Epithelial cell of prostate (primary cell): ENCODE data around the gene DIP2C.
"Not testable (repeated sequence)": the region's sequence is repeated elsewhere in the genome, so short reads cannot be mapped to it uniquely, and the experiment has no call there.

ENCODE experiments used
- DNase-seq: peaks from one replicate; pipeline ENCODE4 v3.0.0-alpha.2; 2011; ENCODE audit warnings: low read depth, low spot score
- H3K27ac ChIP-seq: fragments of 450-650 bp; 2 replicates; pipeline ENCODE4 v1.5.1; 2017; ENCODE audit warnings: mild to moderate bottlenecking

Gene DIP2C

DNA sequence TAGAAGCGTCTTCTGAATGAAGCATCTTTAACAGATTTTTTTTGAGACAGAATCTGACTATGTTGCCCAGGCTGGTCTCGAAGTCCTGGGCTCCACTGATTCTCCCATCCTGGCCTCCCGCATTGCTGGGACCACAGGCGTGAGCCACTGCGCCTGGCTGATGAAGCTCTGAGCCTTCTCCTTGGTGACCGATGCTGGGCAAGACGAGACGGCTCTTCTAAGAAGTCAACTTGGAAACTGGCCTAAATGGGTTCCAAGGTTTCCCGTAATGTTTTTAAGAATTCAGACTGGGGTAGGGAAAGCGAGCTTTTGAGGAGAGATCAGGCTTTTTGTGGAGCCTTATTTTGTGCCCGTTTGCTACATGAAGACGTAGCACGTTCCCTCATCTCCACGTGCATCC is 329.7 kb downstream of the DIP2C start:
- no peak for DNase-seq
- no peak overlapping the region for H3K27ac ChIP-seq

GRCh38 chr10:359093-359492 is 330.4 kb downstream of the DIP2C start:
- no peak for DNase-seq
- H3K27ac ChIP-seq = no peak overlapping the region

DNA sequence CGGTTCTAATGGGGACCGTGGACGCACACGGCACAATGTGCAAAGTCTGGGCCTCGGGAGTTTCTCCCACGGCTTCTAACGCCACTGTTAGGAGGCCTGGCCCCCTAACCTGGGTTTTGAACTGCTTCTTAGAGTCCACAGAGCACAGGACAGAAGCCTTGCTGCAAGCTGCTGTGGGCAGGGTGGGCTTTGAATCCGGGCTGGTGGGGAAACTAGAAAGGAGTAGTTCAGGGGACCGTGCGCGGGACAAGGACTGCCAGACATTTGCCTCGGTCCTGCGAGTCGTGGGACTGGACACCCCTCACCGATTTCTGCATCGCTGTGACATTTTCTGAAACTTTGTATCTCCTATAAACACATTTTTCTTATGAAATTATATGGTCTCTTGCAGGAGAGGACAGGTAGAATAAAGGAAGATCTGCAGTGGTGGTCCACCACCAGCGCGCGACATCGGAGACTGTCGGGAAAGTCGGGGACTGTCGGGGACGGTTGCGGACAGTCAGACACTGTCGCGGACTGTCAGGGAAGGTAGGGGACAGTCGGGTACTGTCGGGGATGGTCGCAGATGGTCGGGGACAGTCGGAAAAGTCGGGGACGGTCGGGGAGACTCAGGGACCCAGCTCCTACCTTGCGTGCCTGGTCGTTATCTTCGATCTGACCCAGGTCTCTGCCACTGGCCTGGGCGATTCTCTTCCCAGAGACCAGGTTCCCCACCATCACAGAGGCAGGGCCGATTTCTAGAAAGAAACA is 332.1 kb downstream of the DIP2C start:
- no peak for DNase-seq
- H3K27ac ChIP-seq = no peak overlapping the region

DNA sequence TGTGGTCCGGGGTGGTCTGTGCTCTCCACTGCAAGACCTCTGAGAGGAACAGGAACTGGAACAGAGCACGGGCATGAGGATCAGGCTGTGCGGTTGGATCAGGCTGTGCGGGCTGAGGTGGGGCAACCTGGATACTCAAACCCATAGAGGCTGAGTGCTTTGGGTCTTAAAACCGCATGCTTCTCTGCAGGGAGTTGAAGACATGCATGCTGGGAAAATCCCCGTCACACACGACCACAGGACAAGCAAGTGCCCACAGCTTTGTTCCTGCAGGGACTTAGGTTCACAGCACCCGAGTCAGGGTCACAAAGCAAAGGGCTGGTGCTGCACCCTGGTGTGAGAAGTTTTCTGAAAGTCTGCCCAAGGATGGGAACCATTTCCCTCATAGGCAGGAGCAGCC is 333.0 kb downstream of the DIP2C start:
- no peak for DNase-seq
- no peak overlapping the region for H3K27ac ChIP-seq

GRCh38 chr10:354901-355617 is 334.4 kb downstream of the DIP2C start:
- no peak for DNase-seq
- no peak overlapping the region for H3K27ac ChIP-seq

DNA sequence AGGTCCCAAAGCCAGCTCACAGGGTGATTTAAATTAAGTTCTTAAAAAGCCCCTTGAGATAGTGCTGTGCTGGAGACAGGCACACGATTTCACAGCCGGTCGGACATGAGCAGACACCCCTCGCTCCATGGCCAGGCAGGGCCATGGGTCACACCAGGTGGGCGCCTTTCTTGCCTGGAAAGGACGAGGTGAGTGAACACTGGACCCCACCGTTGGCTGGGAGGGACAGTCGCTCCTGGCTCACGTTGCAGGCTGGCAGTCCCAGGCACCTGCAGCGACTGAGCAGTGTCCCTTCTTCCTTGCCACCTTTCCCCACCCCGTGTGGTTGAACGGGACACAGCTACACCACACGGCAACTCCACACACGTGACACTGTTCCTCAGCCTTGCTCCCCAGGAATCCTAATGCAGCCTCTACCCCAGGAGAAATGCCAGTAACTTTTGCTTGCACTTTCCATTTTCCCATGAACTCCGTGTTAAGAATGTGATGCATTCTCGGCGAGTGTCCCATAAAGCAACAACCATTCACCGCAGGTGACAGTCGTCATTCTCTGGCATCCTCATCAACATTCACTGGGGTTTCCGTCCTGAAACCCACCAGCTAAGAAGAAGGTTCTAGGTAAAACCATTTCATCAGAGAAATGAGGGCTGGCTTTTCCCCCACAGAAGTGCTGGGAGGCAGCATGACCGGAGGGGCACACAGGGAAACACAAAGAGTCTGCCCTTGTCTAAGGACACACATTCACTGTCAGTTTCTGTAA is 336.8 kb downstream of the DIP2C start:
- no peak for DNase-seq
- no peak overlapping the region for H3K27ac ChIP-seq

DNA sequence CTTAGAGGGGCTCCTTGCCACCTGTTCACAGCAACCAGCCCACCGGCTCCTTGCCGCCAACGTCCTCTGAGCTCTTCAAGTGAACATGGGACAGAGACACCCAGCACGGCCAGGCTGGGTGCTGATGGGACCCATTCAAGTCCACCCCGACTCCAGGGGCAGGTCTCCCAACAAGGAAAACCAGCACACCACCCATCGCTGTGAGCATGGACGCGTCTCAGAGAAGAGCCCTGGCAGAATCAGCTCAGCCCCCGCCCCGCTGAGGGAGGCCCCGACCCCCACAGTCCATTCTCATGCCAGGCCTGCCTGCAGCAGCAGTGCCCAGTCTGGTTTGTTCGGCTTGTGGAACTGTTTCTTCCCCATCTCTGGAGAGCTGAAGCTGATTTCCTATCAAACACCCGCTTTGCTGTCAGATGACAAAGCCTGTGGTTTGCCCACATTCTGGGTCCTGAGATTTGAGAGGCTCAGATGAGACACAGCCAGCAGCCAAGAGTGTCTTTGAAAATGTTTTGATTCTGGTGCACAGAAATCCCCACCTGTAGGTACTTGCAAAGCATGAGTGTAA is 337.6 kb downstream of the DIP2C start:
- DNase-seq = no peak
- no peak overlapping the region for H3K27ac ChIP-seq

- no peak overlapping the region for H3K27ac ChIP-seq
- no peak for DNase-seq
Measured at GRCh38 chr10:350981-351501, 338.4 kb downstream of the DIP2C start.

DNA sequence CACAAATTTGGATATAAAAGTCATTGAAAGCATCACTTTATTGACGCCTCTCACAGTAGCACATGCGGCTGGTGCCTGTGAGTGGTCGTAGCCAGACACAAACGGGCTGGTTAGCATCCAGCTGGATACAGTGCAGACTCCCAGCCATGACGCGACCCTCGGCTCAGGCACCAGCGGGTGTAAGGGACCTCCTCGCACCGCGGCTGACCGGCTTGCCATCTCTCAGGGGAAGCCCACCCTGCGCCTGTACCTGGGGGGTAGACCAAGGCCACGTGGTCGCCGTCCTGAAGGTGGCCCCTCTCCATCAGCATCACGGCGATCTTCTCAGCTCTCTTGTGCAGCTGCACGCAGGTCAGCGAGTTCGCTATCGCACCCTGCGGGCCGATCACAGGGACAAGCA is 340.4 kb downstream of the DIP2C start:
- H3K27ac ChIP-seq = no peak overlapping the region
- no peak for DNase-seq

- no peak for DNase-seq
- H3K27ac ChIP-seq = no peak overlapping the region
Measured at GRCh38 chr10:348456-348855, 341.0 kb downstream of the DIP2C start.

- not testable (repeated sequence) for DNase-seq
Measured at GRCh38 chr10:347774-348173, 341.7 kb downstream of the DIP2C start.

GRCh38 chr10:347190-347589 is 342.3 kb downstream of the DIP2C start:
- not testable (repeated sequence) for H3K27ac ChIP-seq, DNase-seq

More at GRCh38 chr10:347774-348173, 341.7 kb downstream of the DIP2C start:
- H3K27ac ChIP-seq = not testable (repeated sequence)

DNA sequence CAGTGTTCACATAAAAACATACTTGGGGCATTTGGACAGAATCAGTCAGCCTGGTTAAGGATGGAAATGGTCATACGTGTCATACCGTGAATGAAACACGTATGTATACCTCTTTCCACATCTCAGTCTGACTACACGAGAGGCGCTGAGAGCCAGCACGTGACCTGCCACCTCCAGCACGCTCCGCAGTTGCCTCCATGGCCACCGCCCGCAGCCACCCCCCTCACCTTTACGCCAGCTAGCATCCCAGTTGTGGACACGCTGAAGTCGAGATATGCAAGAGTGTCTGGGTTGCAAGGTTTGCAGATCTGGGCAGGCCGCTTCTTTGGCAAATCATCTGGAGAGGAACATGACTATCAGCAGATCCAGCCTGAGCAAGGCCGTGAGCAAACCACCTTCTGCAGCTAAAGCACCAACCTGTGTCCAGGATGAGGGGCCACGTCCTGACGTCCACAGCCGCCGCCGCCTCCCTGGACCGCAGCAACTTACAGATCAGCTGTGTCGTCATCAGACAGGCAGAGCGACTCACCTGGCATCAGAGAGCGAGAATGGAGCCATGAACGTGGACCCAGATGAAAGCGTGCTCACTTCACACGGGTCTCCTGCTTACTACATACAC is 344.8 kb downstream of the DIP2C start:
- no peak for DNase-seq

DNA sequence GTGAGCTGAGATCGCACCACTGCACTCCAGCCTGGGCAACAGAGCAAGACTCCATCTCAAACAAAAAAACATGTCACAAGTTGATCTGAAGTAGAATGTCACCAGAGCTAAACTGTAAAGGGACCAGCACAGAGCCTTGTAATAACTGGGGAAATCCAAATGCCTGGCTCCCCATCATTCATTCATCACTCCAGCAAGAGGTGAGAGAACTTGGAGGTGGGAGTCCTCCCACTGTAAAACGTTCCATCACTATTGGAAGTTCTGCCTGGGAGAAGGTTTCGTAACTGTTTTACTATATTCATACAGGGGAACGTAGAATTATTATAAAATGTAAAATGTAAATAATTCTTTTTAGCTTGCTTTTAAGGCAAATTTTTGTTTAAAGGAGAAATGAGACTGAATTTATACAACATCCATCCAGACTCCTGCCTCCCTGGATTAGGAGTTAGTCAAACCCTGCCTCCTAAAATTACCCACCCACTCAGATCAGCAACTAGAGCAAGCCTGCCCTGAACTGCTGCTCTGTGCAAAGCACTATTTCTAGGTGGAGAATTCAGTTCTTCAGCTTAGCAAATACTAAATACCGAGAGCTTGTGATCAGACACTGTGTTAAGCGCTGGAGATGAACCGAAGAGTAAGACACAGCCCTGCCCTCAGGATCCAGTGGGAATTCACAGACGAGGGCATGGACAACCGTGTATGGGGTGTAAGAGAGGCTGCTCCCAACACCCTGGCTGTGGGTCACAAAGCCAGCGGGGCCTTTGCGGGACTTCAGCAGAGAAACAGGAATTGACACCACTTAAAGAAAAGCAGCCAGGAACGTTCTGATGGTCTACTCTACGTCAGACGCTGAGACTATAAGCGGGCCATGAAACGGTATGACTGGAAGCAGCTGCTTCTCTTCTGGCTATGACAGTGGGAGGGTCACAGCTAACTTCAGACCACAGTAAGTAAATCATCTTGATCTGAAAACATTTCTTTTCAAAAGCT is 345.9 kb downstream of the DIP2C start:
- no peak for DNase-seq

More for the DNA sequence above, 344.8 kb downstream of the DIP2C start:
- H3K27ac ChIP-seq = no peak overlapping the region

GRCh38 chr10:341081-341740 is 348.3 kb downstream of the DIP2C start:
- no peak for DNase-seq
- H3K27ac ChIP-seq = no peak overlapping the region

More for the DNA sequence above, 345.9 kb downstream of the DIP2C start:
- no peak overlapping the region for H3K27ac ChIP-seq

GRCh38 chr10:340646-341045 is 348.8 kb downstream of the DIP2C start:
- no peak overlapping the region for H3K27ac ChIP-seq
- DNase-seq = no peak

DNA sequence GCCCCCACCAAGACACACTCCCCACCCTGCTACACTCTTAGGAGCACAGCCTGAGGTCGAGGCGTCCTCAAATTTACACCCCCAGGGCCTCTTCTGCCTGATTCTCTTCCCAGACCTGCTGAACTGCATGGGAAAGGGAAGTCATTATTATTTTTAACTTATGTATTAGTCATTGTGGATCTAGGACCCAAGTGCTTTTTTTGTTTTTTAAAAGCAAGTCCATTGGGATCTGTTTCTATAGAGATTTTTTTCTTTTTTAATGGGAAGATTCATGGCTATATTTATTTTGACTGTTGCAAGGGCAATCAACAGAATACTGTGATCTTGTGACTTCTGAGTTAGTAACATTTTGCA is 350.5 kb downstream of the DIP2C start:
- DNase-seq = no peak
- H3K27ac ChIP-seq = peak overlapping the region; percentile 70
